Coronary artery (tissue), 2 donors: ENCODE results near the gene PTPRO.
A peak's percentile ranks its signal among the peaks of the same experiment; 100 is the strongest.

Experiments used
- DNase-seq: peaks from one replicate; pipeline ENCODE4 v3.0.0-alpha.2; 2017; ENCODE audit warnings: low spot score
- H3K27ac ChIP-seq, 2 donors: fragments of 200-600 bp; sonication (generic); one replicate each; pipeline ENCODE4 v1.5.1; 2016 to 2019
- H3K4me3 ChIP-seq: fragments of 200-600 bp; sonication (generic); 2 replicates; pipeline ENCODE4 v1.5.1; 2016; ENCODE audit warnings: mild to moderate bottlenecking, moderate library complexity
- TF ChIP-seq, protein P1 (sequence below): fragments of 200-600 bp; sonication (generic); IDR thresholded peaks from one replicate; pipeline ENCODE4 v1.5.1; 2019; ENCODE audit warnings: antibody characterized with exemption

The PTPRO gene

DNA sequence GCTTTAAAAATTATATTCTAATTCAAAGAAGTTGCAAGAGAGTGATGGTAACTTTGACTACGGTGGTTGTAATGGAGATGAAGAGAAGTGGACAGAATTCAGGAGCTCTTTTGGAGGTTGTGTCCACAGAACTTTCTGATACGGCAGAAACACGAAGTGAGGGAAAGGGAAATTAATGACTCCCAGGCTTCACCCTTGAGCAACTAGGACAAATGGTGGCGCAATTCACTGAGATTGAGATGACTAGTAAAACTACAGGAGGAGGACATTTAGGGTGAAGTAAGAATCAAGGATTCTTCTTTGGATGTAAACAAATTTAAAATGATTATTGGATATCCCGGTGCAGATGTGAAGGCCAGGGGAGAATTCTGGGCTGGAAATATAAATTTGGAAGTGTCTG is 212.6 kb downstream of the PTPRO start:
- Histone ChIP-seq H3K4me3 (no peak overlapping the region), H3K27ac (peak overlapping the region; percentile 82 to 92)
- TF ChIP-seq, protein P1, sequence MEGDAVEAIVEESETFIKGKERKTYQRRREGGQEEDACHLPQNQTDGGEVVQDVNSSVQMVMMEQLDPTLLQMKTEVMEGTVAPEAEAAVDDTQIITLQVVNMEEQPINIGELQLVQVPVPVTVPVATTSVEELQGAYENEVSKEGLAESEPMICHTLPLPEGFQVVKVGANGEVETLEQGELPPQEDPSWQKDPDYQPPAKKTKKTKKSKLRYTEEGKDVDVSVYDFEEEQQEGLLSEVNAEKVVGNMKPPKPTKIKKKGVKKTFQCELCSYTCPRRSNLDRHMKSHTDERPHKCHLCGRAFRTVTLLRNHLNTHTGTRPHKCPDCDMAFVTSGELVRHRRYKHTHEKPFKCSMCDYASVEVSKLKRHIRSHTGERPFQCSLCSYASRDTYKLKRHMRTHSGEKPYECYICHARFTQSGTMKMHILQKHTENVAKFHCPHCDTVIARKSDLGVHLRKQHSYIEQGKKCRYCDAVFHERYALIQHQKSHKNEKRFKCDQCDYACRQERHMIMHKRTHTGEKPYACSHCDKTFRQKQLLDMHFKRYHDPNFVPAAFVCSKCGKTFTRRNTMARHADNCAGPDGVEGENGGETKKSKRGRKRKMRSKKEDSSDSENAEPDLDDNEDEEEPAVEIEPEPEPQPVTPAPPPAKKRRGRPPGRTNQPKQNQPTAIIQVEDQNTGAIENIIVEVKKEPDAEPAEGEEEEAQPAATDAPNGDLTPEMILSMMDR, result no peak
- DNase-seq, result no peak

DNA sequence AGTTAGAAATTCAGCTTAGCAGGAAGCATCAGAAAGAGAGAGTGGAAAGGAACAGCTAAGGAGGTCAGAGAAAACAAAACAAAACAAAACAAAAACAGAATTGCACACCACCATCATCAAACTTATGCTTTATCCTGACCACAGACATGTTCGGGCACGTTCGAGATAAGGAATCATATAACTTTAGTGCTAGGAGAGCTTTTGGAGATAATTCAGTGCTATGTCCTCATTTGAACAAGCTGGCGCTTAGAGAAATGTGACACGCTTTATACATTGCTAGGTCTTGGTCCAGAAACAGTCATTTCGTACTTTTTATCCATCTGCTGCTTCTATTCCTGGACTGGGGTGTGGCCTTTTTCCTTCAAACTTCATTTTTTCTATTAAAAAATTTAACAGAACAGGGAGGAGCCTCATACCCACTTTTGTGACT is 213.1 kb downstream of the PTPRO start:
- Histone ChIP-seq H3K4me3 (peak overlapping the region; percentile 49), H3K27ac (peak overlapping the region; percentile 82 to 92)
- no peak for DNase-seq
- TF ChIP-seq, protein P1, result no peak

DNA sequence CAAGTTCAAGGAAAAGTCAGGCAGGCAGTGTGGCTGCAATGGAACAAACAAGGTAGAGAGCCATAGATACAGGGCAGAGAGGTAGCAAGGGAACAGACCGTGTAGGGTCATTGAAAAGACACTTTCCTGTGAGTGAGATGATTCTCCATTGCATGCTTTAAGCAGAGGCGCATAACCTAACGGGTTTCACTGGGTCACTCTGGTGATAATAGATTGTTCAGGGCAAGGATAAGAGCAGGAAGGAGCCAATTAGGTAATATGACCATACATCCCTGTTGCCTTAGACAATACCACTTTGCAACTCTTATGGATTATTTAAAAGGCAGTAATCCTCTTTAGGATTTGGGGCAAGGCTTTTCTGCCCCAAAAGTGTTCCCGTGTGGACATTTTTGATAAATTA is 214.1 kb downstream of the PTPRO start:
- Histone ChIP-seq H3K27ac (peak overlapping the region; percentile 82 to 92), H3K4me3 (no peak overlapping the region)
- TF ChIP-seq, protein P1, result no peak
- no peak for DNase-seq

DNA sequence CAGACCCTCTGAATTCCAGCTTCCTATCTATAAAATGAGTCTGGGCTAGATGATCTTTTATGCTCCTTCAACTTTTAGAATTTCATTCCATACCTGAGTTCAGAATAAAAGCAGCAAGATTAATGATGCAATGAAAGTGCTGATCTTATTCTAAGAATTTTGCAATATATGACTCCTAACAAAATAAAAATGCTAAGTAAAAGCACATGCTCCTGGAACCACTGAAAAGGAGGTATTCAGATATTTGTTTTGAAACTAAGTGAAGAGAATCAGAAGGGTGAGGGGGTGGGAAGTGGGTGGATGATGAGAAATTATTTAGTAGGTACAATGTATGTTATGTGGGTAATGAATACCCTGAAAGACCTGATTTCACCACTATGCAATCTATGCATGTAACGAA is 216.6 kb downstream of the PTPRO start:
- no peak overlapping the region for H3K4me3 ChIP-seq
- no peak for DNase-seq
- H3K27ac ChIP-seq, result peak overlapping the region in 1 of 2 donors; percentile 31
- TF ChIP-seq, protein P1, result no peak

DNA sequence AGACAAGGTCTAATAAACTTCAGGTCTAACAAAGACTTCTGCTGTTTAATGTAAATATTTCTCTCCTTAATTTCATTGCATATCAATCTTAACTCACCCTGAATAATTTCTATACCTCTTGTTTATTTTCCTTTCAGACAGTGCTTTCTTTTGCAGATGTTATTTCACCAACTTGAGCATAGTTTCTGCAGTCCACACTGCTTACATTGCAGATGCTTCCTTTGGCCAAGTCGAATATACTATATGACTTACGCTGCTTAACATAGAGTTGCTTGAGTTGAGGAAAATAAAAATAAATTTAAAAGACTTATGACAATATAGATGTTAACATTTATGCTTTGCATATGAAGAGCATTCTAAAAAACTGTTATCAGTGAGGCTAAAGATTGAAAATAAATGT is 217.7 kb downstream of the PTPRO start:
- peak overlapping the region in 1 of 2 donors; percentile 77 for H3K27ac ChIP-seq

DNA sequence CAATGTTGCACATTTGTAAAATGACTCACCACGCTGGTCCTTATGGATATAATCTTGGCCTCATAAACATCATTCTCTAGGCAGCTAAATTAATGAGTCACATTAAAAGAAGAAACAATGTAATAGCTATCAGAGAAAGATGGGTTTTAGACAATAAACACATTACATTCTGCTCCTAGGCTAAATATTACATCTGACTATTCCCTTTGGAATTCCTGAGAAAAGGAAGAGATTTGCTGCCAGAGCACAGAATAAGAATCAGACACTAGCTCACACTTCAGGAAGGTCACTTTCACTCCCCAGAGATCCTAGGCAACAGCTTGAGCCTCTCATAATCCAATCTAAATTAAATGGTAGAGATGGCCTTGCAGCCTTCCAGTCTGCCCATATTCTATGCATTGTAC is 218.2 kb downstream of the PTPRO start:
- H3K4me3 ChIP-seq, result no peak overlapping the region
- no peak for DNase-seq
- H3K27ac ChIP-seq, result peak overlapping the region; percentile 30 to 77
- TF ChIP-seq, protein P1, result no peak

More for the DNA sequence above, 217.7 kb downstream of the PTPRO start:
- TF ChIP-seq, protein P1, result no peak
- DNase-seq, result no peak
- no peak overlapping the region for H3K4me3 ChIP-seq

DNA sequence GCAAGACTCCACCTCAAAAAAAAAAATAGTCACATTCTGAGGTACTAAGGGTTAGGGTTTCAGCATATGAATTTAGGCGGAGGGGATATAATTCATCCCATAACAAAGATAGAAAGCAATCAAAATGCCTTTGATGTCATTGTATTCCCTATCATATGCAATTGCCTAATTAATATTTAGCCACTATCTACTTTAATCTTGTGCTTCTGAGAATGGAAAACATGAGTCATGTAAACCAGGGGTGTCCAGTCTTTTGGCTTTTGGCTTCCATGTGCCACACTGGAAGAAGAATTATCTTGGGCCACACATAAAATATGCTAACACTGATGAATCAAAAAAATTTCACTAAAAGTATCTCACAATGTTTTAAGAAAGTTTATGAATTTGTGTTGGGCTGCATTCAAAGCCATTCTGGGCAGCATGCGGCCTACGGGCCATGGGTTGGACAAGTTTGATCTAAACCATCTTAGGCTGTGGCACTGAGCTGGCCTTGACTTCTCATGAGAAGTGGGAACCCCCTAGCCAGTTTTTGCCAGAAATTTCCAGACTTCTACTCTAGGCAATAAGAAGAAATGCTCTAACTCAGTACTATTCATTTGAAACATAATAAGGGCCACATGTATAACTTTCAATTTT is 219.8 kb downstream of the PTPRO start:
- no peak overlapping the region for H3K4me3 ChIP-seq
- no peak for DNase-seq
- TF ChIP-seq, protein P1, result no peak
- H3K27ac ChIP-seq, result peak overlapping the region; percentile 57 to 77
